Lower leg skin (tissue), 4 donors: ENCODE data around the gene NDRG3. TPM values are rescaled to one million over a fixed set of nuclear protein-coding genes. Genes with fewer than 3 reads are reported as not detected.

Experiments
- DNase-seq, 2 donors: peaks; one replicate each; pipeline ENCODE4 v3.0.0-alpha.2; 2019; ENCODE audit warnings: low spot score in 2 of 2
- H3K4me3 ChIP-seq: fragments of 200-600 bp; sonication (generic); 2 replicates; pipeline ENCODE4 v1.5.1; 2017; ENCODE audit warnings: mild to moderate bottlenecking, low read depth; ENCODE audit not compliant: poor library complexity, severe bottlenecking
- POLR2A ChIP-seq, 2 donors: fragments of 450-650 bp; IDR thresholded peaks; one replicate each; pipeline ENCODE4 v1.6.1; 2016 to 2017; ENCODE audit warnings: antibody characterized with exemption in 2 of 2, mild to moderate bottlenecking in 1 of 2, moderate library complexity in 1 of 2
- WGBS, 2 donors: methylation state at CpG; one replicate each; pipeline ENCODE4 v1.1.5; 2018; 5-methylcytosine and 5-hydroxymethylcytosine counted together
- intact Hi-C: fragments of 100-400 bp; cut with DNase I; formaldehyde crosslinking; loops from one replicate; pipeline ENCODE4 v1.15.0; 2023; ENCODE audit warnings: low total_unique reads
- total RNA-seq, 4 donors: library from RNA; depleted of rRNA; stranded (reverse); fragments of >200 nt; gene quantifications; one replicate each; pipeline ENCODE4 v1.1.0, GENCODE V29; 2016
- TF ChIP-seq, protein P1 (sequence below), 3 donors: fragments of 450-650 bp; IDR thresholded peaks; one replicate each; pipeline ENCODE4 v1.5.1; 2016; ENCODE audit warnings: antibody characterized with exemption in 3 of 3, mild to moderate bottlenecking in 3 of 3, moderate library complexity in 2 of 3

NDRG3 gene
- total RNA-seq, 4 donors from 2014 or later: 16.6 to 21.8 (median 19.8) TPM

DNA sequence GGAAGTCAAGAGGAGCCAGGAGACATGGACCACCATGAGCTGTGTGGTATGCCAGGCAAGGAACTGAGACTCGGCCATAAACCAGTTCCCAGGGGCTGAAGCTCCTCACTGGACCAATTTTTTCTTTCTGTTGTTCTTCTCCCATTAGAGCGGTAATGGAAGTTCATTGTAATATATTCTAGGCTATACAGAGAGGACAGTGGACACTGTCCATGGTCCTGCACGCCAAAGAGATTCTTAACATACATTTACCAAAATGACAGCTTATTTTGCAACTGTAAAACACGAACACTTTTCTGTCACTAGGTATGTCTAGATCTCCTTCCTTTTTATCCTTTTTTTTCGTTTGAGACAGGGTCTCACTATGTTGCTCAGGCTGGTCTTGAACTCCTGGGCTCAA is 40.8 kb upstream of the NDRG3 start:
- DNase-seq: no peak
- 90 to 92% methylated on average over 5 of the region's 5 CpGs for WGBS, 2 donors
- intact Hi-C loops: no loop called here
- TF ChIP-seq, protein P1, sequence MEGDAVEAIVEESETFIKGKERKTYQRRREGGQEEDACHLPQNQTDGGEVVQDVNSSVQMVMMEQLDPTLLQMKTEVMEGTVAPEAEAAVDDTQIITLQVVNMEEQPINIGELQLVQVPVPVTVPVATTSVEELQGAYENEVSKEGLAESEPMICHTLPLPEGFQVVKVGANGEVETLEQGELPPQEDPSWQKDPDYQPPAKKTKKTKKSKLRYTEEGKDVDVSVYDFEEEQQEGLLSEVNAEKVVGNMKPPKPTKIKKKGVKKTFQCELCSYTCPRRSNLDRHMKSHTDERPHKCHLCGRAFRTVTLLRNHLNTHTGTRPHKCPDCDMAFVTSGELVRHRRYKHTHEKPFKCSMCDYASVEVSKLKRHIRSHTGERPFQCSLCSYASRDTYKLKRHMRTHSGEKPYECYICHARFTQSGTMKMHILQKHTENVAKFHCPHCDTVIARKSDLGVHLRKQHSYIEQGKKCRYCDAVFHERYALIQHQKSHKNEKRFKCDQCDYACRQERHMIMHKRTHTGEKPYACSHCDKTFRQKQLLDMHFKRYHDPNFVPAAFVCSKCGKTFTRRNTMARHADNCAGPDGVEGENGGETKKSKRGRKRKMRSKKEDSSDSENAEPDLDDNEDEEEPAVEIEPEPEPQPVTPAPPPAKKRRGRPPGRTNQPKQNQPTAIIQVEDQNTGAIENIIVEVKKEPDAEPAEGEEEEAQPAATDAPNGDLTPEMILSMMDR (IDR thresholded peaks at IDR 0.05): no peak
- no peak for TF ChIP-seq POLR2A (IDR thresholded peaks at IDR 0.05)
- H3K4me3 ChIP-seq: no peak overlapping the region

DNA sequence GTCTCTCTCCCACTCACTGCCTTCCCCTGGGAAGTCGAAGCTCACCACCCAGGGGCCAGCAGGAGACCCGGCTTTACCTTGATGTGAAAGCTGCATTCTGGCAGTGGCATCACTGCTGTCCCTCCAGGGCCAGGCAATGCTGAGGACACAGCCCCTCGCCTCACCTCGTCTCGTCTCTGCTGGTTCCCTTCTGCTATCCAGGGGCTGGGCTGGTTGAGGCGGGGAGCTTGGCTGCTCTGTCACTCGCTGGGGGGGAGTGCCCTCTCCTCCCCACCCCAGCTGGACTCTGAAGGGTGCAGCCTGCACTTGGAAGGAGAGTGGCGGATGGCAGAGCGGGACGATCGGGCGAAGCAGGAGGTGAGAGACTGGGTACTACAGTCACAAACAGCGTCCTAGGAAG is 40.4 kb upstream of the NDRG3 start:
- no peak for DNase-seq
- TF ChIP-seq POLR2A (IDR thresholded peaks at IDR 0.05): no peak
- TF ChIP-seq, protein P1 (IDR thresholded peaks at IDR 0.05): no peak
- intact Hi-C loops: no loop called here
- no peak overlapping the region for H3K4me3 ChIP-seq
- 96 to 99% methylated on average over 13 of the region's 13 CpGs for WGBS, 2 donors

DNA sequence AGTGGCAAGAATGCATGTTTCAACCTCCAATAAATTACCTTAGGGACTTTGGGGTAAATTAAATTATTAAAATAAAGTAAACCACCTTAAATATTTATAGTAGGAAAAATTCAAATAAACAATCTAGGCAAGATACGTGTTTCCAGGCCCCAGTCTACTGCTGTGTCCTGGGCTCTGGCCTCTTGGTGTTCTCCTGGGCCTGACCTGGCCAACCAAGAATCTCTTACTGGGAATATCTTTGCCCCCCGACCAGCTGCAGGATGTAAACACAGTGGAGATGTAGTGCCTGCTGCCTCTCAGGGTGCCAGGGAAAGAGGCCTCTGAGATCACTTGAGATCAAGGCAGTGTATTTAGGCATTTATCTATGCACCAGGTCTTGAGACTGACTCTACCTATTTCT is 39.4 kb upstream of the NDRG3 start:
- intact Hi-C loops: no loop called here
- no peak for DNase-seq
- no peak overlapping the region for H3K4me3 ChIP-seq
- no peak for TF ChIP-seq POLR2A (IDR thresholded peaks at IDR 0.05)
- TF ChIP-seq, protein P1 (IDR thresholded peaks at IDR 0.05): no peak
- 89 to 91% methylated on average over 2 of the region's 2 CpGs for WGBS, 2 donors

DNA sequence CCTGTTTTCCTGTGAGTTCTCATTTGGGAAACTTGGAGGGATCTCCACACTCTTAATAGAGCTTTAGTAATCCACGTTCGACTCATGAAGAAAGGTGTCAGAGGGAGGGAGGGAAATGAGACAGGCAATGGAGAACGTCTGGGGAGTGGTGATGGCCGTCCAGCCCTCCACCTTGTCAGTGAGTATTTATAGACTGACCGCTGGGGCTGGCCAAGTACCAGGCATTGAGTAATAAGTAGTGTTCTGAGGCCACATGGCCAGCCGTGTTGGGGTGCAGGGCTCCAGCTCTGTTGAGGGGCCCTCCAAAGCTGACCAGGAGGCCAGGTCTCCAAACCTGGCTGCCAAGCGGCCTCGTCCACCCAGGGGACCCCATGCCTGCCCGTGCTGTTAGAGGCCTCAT is 39.0 kb upstream of the NDRG3 start:
- no peak for DNase-seq
- WGBS, 2 donors: 80 to 82% methylated on average over 9 of the region's 9 CpGs
- H3K4me3 ChIP-seq: no peak overlapping the region
- TF ChIP-seq, protein P1 (IDR thresholded peaks at IDR 0.05): no peak
- TF ChIP-seq POLR2A (IDR thresholded peaks at IDR 0.05): no peak
- intact Hi-C loops: no loop called here

DNA sequence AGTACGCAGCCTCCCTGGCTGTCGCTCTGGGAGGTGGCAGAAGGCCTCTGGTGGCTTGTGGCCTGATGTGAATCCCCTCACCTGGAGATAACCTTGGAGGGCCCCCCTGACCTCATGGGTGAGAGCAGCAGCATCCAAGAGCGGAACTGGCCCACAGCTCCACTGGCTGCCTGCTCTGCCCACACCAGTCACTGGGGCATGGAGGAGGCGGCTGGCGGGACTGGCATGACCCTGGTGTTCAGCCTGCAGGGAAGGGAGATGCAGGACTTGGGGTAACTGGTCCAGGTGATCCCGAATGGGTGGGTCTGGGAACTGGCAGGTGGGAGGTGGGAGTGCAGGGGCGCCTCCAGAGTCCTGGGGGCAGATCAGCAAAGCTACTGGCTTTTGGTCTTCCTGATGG is 38.2 kb upstream of the NDRG3 start:
- no peak for DNase-seq
- WGBS, 2 donors: 87 to 96% methylated on average over 6 to 7 of the region's 7 CpGs
- no peak for TF ChIP-seq POLR2A (IDR thresholded peaks at IDR 0.05)
- H3K4me3 ChIP-seq: no peak overlapping the region
- intact Hi-C loops: no loop called here

DNA sequence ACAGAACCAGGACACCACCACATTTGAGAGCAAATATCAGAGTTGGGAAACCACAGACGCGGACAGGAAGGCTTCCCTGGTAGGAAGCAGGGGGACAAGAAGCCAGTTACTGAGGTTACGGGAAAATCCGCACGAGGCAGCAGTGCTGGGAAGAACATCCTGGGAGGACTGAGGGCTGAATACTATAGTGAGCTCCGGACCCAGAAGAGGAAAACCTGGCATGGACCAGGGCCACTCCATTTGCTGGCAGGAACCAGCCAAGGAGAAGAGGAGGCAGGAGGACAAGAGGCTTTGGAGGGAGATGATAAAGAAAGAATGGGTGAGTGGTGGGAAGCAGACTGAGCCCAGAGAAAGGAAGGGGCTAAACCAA is 33.8 kb upstream of the NDRG3 start:
- TF ChIP-seq, protein P1 (IDR thresholded peaks at IDR 0.05): no peak
- 78 to 84% methylated on average over 6 of the region's 6 CpGs for WGBS, 2 donors
- no peak overlapping the region for H3K4me3 ChIP-seq
- DNase-seq: no peak
- intact Hi-C loops: no loop called here
